Measurements from ENCODE around the gene DNASE1L3. TPM values are rescaled to one million over a fixed set of nuclear protein-coding genes. Genes with fewer than 3 reads are reported as not detected.

The DNASE1L3 gene
- polyA plus RNA-seq, 1 donor: 56.2 TPM

GRCh38 chr3:58190291-58190690, 20.5 kb downstream of the DNASE1L3 start:
- no peaks in the 10 kb centered on the region for H3K36me3 ChIP-seq (ENCODE audit: control insufficient read depth, insufficient read depth, low read length)
- H3K9me3 ChIP-seq (ENCODE audit: control insufficient read depth, low read depth, low read length): no peaks in the 10 kb centered on the region
- WGBS (ENCODE audit: insufficient coverage, low lambda C conversion rate): no CpG with 5 or more reads among the region's 4 CpGs
- H3K4me3 ChIP-seq (ENCODE audit: low read length): no peak overlapping the region
- no peak overlapping the region for H3K27ac ChIP-seq (ENCODE audit: low read length)
- no peaks in the 10 kb centered on the region for H3K4me1 ChIP-seq (ENCODE audit: control insufficient read depth, insufficient read depth, low read length)
- H3K27me3 ChIP-seq (ENCODE audit: control insufficient read depth, insufficient read depth, low read length): no peaks in the 10 kb centered on the region
- no peak for DNase-seq

- Histone ChIP-seq H3K27me3 (ENCODE audit: control insufficient read depth, insufficient read depth, low read length) (no peaks in the 10 kb centered on the region), H3K9me3 (ENCODE audit: control insufficient read depth, low read depth, low read length) (no peaks in the 10 kb centered on the region), H3K27ac (ENCODE audit: low read length) (no peak overlapping the region), H3K4me1 (ENCODE audit: control insufficient read depth, insufficient read depth, low read length) (no peaks in the 10 kb centered on the region), H3K4me3 (ENCODE audit: low read length) (no peak overlapping the region), H3K36me3 (ENCODE audit: control insufficient read depth, insufficient read depth, low read length) (no peaks in the 10 kb centered on the region)
- 71% methylated on average over 2 of the region's 5 CpGs for WGBS (ENCODE audit: insufficient coverage, low lambda C conversion rate)
- DNase-seq: no peak
These were observed 21.1 kb downstream of the DNASE1L3 start for GRCh38 chr3:58189691-58190090.

- no peaks in the 10 kb centered on the region for H3K36me3 ChIP-seq (ENCODE audit: control insufficient read depth, insufficient read depth, low read length)
- H3K9me3 ChIP-seq (ENCODE audit: control insufficient read depth, low read depth, low read length): no peaks in the 10 kb centered on the region
- no peak overlapping the region for H3K27ac ChIP-seq (ENCODE audit: low read length)
- H3K4me1 ChIP-seq (ENCODE audit: control insufficient read depth, insufficient read depth, low read length): no peaks in the 10 kb centered on the region
- 40% methylated on average over 1 of the region's 10 CpGs for WGBS (ENCODE audit: insufficient coverage, low lambda C conversion rate)
- no peak overlapping the region for H3K4me3 ChIP-seq (ENCODE audit: low read length)
- no peaks in the 10 kb centered on the region for H3K27me3 ChIP-seq (ENCODE audit: control insufficient read depth, insufficient read depth, low read length)
- no peak for DNase-seq
These were observed 21.8 kb downstream of the DNASE1L3 start for GRCh38 chr3:58188921-58189451.

- no peak overlapping the region for H3K27ac ChIP-seq (ENCODE audit: low read length)
- no peaks in the 10 kb centered on the region for H3K36me3 ChIP-seq (ENCODE audit: control insufficient read depth, insufficient read depth, low read length)
- H3K4me3 ChIP-seq (ENCODE audit: low read length): no peak overlapping the region
- no peaks in the 10 kb centered on the region for H3K27me3 ChIP-seq (ENCODE audit: control insufficient read depth, insufficient read depth, low read length)
- DNase-seq: no peak
- H3K4me1 ChIP-seq (ENCODE audit: control insufficient read depth, insufficient read depth, low read length): no peaks in the 10 kb centered on the region
- WGBS (ENCODE audit: insufficient coverage, low lambda C conversion rate): no CpG with 5 or more reads among the region's 6 CpGs
- no peaks in the 10 kb centered on the region for H3K9me3 ChIP-seq (ENCODE audit: control insufficient read depth, low read depth, low read length)
These were observed 22.6 kb downstream of the DNASE1L3 start for GRCh38 chr3:58188173-58188564.

- H3K4me1 ChIP-seq (ENCODE audit: control insufficient read depth, insufficient read depth, low read length): no peaks in the 10 kb centered on the region
- no peaks in the 10 kb centered on the region for H3K27me3 ChIP-seq (ENCODE audit: control insufficient read depth, insufficient read depth, low read length)
- no peak overlapping the region for H3K27ac ChIP-seq (ENCODE audit: low read length)
- no peak overlapping the region for H3K4me3 ChIP-seq (ENCODE audit: low read length)
- H3K9me3 ChIP-seq (ENCODE audit: control insufficient read depth, low read depth, low read length): no peaks in the 10 kb centered on the region
- 83% methylated on average over 2 of the region's 7 CpGs for WGBS (ENCODE audit: insufficient coverage, low lambda C conversion rate)
- H3K36me3 ChIP-seq (ENCODE audit: control insufficient read depth, insufficient read depth, low read length): no peaks in the 10 kb centered on the region
- DNase-seq: no peak
These were observed 25.8 kb downstream of the DNASE1L3 start for GRCh38 chr3:58184982-58185360.

GRCh38 chr3:58184309-58184981, 26.3 kb downstream of the DNASE1L3 start:
- H3K27ac ChIP-seq (ENCODE audit: low read length): no peak overlapping the region
- H3K4me3 ChIP-seq (ENCODE audit: low read length): no peak overlapping the region
- H3K4me1 ChIP-seq (ENCODE audit: control insufficient read depth, insufficient read depth, low read length): no peaks in the 10 kb centered on the region
- no CpG with 5 or more reads among the region's 11 CpGs for WGBS (ENCODE audit: insufficient coverage, low lambda C conversion rate)
- DNase-seq: no peak
- H3K9me3 ChIP-seq (ENCODE audit: control insufficient read depth, low read depth, low read length): no peaks in the 10 kb centered on the region
- no peaks in the 10 kb centered on the region for H3K27me3 ChIP-seq (ENCODE audit: control insufficient read depth, insufficient read depth, low read length)
- no peaks in the 10 kb centered on the region for H3K36me3 ChIP-seq (ENCODE audit: control insufficient read depth, insufficient read depth, low read length)

- no peaks in the 10 kb centered on the region for H3K27me3 ChIP-seq (ENCODE audit: control insufficient read depth, insufficient read depth, low read length)
- no peaks in the 10 kb centered on the region for H3K4me1 ChIP-seq (ENCODE audit: control insufficient read depth, insufficient read depth, low read length)
- H3K9me3 ChIP-seq (ENCODE audit: control insufficient read depth, low read depth, low read length): no peaks in the 10 kb centered on the region
- H3K27ac ChIP-seq (ENCODE audit: low read length): no peak overlapping the region
- no peak for DNase-seq
- no peak overlapping the region for H3K4me3 ChIP-seq (ENCODE audit: low read length)
- no CpG with 5 or more reads among the region's 12 CpGs for WGBS (ENCODE audit: insufficient coverage, low lambda C conversion rate)
- H3K36me3 ChIP-seq (ENCODE audit: control insufficient read depth, insufficient read depth, low read length): no peaks in the 10 kb centered on the region
These were observed 26.9 kb downstream of the DNASE1L3 start for GRCh38 chr3:58183891-58184290.

- WGBS (ENCODE audit: insufficient coverage, low lambda C conversion rate): no CpG with 5 or more reads among the region's 1 CpG
- DNase-seq: no peak
- Histone ChIP-seq H3K9me3 (ENCODE audit: control insufficient read depth, low read depth, low read length) (no peaks in the 10 kb centered on the region), H3K27me3 (ENCODE audit: control insufficient read depth, insufficient read depth, low read length) (no peaks in the 10 kb centered on the region), H3K36me3 (ENCODE audit: control insufficient read depth, insufficient read depth, low read length) (no peaks in the 10 kb centered on the region), H3K27ac (ENCODE audit: low read length) (no peak overlapping the region), H3K4me3 (ENCODE audit: low read length) (no peak overlapping the region), H3K4me1 (ENCODE audit: control insufficient read depth, insufficient read depth, low read length) (peaks cover 1% of the 10 kb centered on the region)
These were observed 27.6 kb downstream of the DNASE1L3 start for GRCh38 chr3:58183221-58183620.

- no peak for DNase-seq
These were observed 29.7 kb downstream of the DNASE1L3 start for GRCh38 chr3:58180940-58181587.

GRCh38 chr3:58180099-58180880, 30.5 kb downstream of the DNASE1L3 start:
- Histone ChIP-seq H3K4me1 (ENCODE audit: control insufficient read depth, insufficient read depth, low read length) (peaks cover 27% of the 10 kb centered on the region), H3K9me3 (ENCODE audit: control insufficient read depth, low read depth, low read length) (no peaks in the 10 kb centered on the region), H3K27ac (ENCODE audit: low read length) (no peak overlapping the region), H3K27me3 (ENCODE audit: control insufficient read depth, insufficient read depth, low read length) (no peaks in the 10 kb centered on the region), H3K36me3 (ENCODE audit: control insufficient read depth, insufficient read depth, low read length) (no peaks in the 10 kb centered on the region), H3K4me3 (ENCODE audit: low read length) (no peak overlapping the region)
- no peak for DNase-seq
- no CpG with 5 or more reads among the region's 12 CpGs for WGBS (ENCODE audit: insufficient coverage, low lambda C conversion rate)

More at GRCh38 chr3:58180940-58181587, 29.7 kb downstream of the DNASE1L3 start:
- no peaks in the 10 kb centered on the region for H3K36me3 ChIP-seq (ENCODE audit: control insufficient read depth, insufficient read depth, low read length)
- H3K27ac ChIP-seq (ENCODE audit: low read length): no peak overlapping the region
- no peaks in the 10 kb centered on the region for H3K27me3 ChIP-seq (ENCODE audit: control insufficient read depth, insufficient read depth, low read length)
- no peak overlapping the region for H3K4me3 ChIP-seq (ENCODE audit: low read length)
- peaks cover 21% of the 10 kb centered on the region for H3K4me1 ChIP-seq (ENCODE audit: control insufficient read depth, insufficient read depth, low read length)
- no peaks in the 10 kb centered on the region for H3K9me3 ChIP-seq (ENCODE audit: control insufficient read depth, low read depth, low read length)
- WGBS (ENCODE audit: insufficient coverage, low lambda C conversion rate): no CpG with 5 or more reads among the region's 1 CpG

Measured in large intestine (tissue), 3 donors.